GM23338 (cell line): ENCODE data around the gene NUDT5.

Experiments used
- CREB1 ChIP-seq: fragments of 250-450 bp; sonication (Bioruptor Pico); IDR thresholded peaks from 2 replicates; pipeline ENCODE4 v1.5.0; 2020; ENCODE audit warnings: low read depth, mild to moderate bottlenecking, moderate library complexity
- CTCF ChIP-seq, 2 experiments: fragments of 200-600 bp in 1 of 2; sonication (generic) in 1 of 2; conservative IDR thresholded peaks; 2 replicates each; pipeline versions ENCODE4 v1.5.1 to v1.6.1; 2016 to 2017; ENCODE audit warnings: antibody characterized with exemption in 2 of 2, low read depth in 2 of 2, mild to moderate bottlenecking in 2 of 2, moderate library complexity in 1 of 2
- EZH2 ChIP-seq: fragments of 200-600 bp; sonication (generic); IDR thresholded peaks from one replicate; pipeline ENCODE4 v1.8.0; 2017; ENCODE audit warnings: antibody characterized with exemption, mild to moderate bottlenecking, low read depth; ENCODE audit not compliant: unreplicated experiment
- JUNB ChIP-seq: IDR thresholded peaks from one replicate; pipeline ENCODE4 v1.6.1; 2016; ENCODE audit warnings: antibody characterized with exemption; ENCODE audit not compliant: unreplicated experiment
- POLR2AphosphoS5 ChIP-seq: IDR thresholded peaks from 2 replicates; pipeline ENCODE4 v1.6.1; 2016; ENCODE audit warnings: antibody characterized with exemption, low read depth
- REST ChIP-seq: IDR thresholded peaks from one replicate; pipeline ENCODE4 v1.6.1; 2018; ENCODE audit warnings: antibody characterized with exemption; ENCODE audit not compliant: unreplicated experiment
- ZNF114 ChIP-seq: fragments of 250-450 bp; sonication (Bioruptor Pico); IDR thresholded peaks from 2 replicates; pipeline ENCODE4 v1.5.0; 2020; ENCODE audit warnings: mild to moderate bottlenecking, moderate library complexity

GRCh38 chr10:12188656-12189055, 7.0 kb downstream of the NUDT5 start:
- TF ChIP-seq POLR2AphosphoS5 (no peak), CTCF (conservative IDR thresholded peaks at IDR 0.05; ENCODE audit: low read depth in 2 of 2) (no peak), ZNF114 (CRISPR knock-in tag) (no peak), CREB1 (CRISPR knock-in tag) (no peak), EZH2 (no peak), JUNB (no peak), REST (no peak)
